Neuronal stem cell (in vitro differentiated cells): Measurements from ENCODE around the gene NEUROG1.
"Not testable (repeated sequence)": the region's sequence is repeated elsewhere in the genome, so short reads cannot be mapped to it uniquely, and the experiment has no call there.

Experiments used
- DNase-seq: peaks from one replicate; pipeline ENCODE4 v3.0.0-alpha.2; 2013; ENCODE audit warnings: low spot score
- H2AFZ ChIP-seq: one replicate; pipeline ENCODE4 v1.6.1; 2013; ENCODE audit warnings: mild to moderate bottlenecking, low read length, inconsistent platforms
- H2AK5ac ChIP-seq: 2 replicates; pipeline ENCODE4 v1.6.1; 2013; ENCODE audit warnings: low read depth, mild to moderate bottlenecking, inconsistent platforms, low read length, moderate library complexity, mixed read lengths
- H2BK120ac ChIP-seq: 2 replicates; pipeline ENCODE4 v1.6.1; 2013; ENCODE audit warnings: low read depth, mild to moderate bottlenecking, inconsistent platforms, low read length, moderate library complexity, mixed read lengths
- H2BK12ac ChIP-seq: one replicate; pipeline ENCODE4 v1.6.1; 2013; ENCODE audit warnings: low read length, inconsistent platforms
- H2BK15ac ChIP-seq: 2 replicates; pipeline ENCODE4 v1.6.1; 2013; ENCODE audit warnings: mild to moderate bottlenecking, low read length, inconsistent platforms, mixed read lengths
- H2BK5ac ChIP-seq: one replicate; pipeline ENCODE4 v1.6.1; 2013; ENCODE audit warnings: inconsistent platforms, mild to moderate bottlenecking, low read length, moderate library complexity
- H3K14ac ChIP-seq: one replicate; pipeline ENCODE4 v1.6.1; 2013; ENCODE audit warnings: low read length, inconsistent platforms
- H3K18ac ChIP-seq: 2 replicates; pipeline ENCODE4 v1.6.1; 2013; ENCODE audit warnings: low read length, inconsistent platforms
- H3K23ac ChIP-seq: 2 replicates; pipeline ENCODE4 v1.6.1; 2013; ENCODE audit warnings: low read depth, mild to moderate bottlenecking, mixed read lengths, low read length, inconsistent platforms; ENCODE audit not compliant: poor library complexity
- H3K27ac ChIP-seq: replicated peaks from 3 replicates; pipeline ENCODE4 v1.5.1; 2013; ENCODE audit warnings: low read length, inconsistent platforms
- H3K27me3 ChIP-seq, 3 experiments: 2 replicates each; pipeline ENCODE4 v1.6.1; 2013; ENCODE audit warnings: low read length in 3 of 3, mild to moderate bottlenecking in 2 of 3, inconsistent platforms in 1 of 3, low read depth in 1 of 3, mixed read lengths in 1 of 3, moderate library complexity in 1 of 3; ENCODE audit not compliant: control insufficient read depth in 3 of 3, insufficient read depth in 3 of 3
- H3K36me3 ChIP-seq, 2 donors: replicated peaks in 1 of 2; 2 replicates each; pipeline ENCODE4 v1.6.1; 2013; ENCODE audit warnings: low read length in 2 of 2; ENCODE audit not compliant: control insufficient read depth in 2 of 2, insufficient read depth in 2 of 2
- H3K4ac ChIP-seq: 2 replicates; pipeline ENCODE4 v1.6.1; 2013; ENCODE audit warnings: inconsistent platforms, mild to moderate bottlenecking, low read length, moderate library complexity
- H3K4me1 ChIP-seq, 2 donors: 1 replicate in 1 of 2; 2 replicates in 1 of 2; pipeline ENCODE4 v1.6.1; 2013; ENCODE audit warnings: low read length in 2 of 2, low read depth in 1 of 2; ENCODE audit not compliant: control insufficient read depth in 2 of 2, insufficient read depth in 1 of 2
- H3K4me2 ChIP-seq: one replicate; pipeline ENCODE4 v1.6.1; 2013; ENCODE audit warnings: mild to moderate bottlenecking, low read length, inconsistent platforms; ENCODE audit not compliant: insufficient read depth, poor library complexity, severe bottlenecking
- H3K4me3 ChIP-seq, 2 donors: 2 replicates each; pipeline ENCODE4 v1.5.1; 2013; ENCODE audit warnings: low read length in 2 of 2, mild to moderate bottlenecking in 2 of 2, inconsistent platforms in 1 of 2, moderate library complexity in 1 of 2
- H3K79me1 ChIP-seq: one replicate; pipeline ENCODE4 v1.6.1; 2013; ENCODE audit warnings: low read depth, mild to moderate bottlenecking, inconsistent platforms, low read length, moderate library complexity
- H3K9ac ChIP-seq: one replicate; pipeline ENCODE4 v1.6.1; 2013; ENCODE audit warnings: mild to moderate bottlenecking, low read depth, low read length, inconsistent platforms; ENCODE audit not compliant: poor library complexity
- H3K9me3 ChIP-seq, 2 donors: replicated peaks in 1 of 2; 2 replicates each; pipeline versions ENCODE3 to v1.6.1; 2013; ENCODE audit warnings: low read length in 2 of 2, mild to moderate bottlenecking in 2 of 2, inconsistent platforms in 1 of 2, low read depth in 1 of 2, mixed read lengths in 1 of 2, moderate library complexity in 1 of 2; ENCODE audit not compliant: control insufficient read depth in 2 of 2, insufficient read depth in 1 of 2
- H4K8ac ChIP-seq: one replicate; pipeline ENCODE4 v1.6.1; 2013; ENCODE audit warnings: low read depth, mild to moderate bottlenecking, inconsistent platforms, low read length, moderate library complexity
- H4K91ac ChIP-seq: one replicate; pipeline ENCODE4 v1.6.1; 2013; ENCODE audit warnings: low read length, low read depth, mild to moderate bottlenecking, inconsistent platforms; ENCODE audit not compliant: poor library complexity
- WGBS, 2 donors: extraction: QIAGEN DNeasy Blood & Tissue Kit; methylation state at CpG; one replicate each; pipeline ENCODE4 v1.1.7; 2013; ENCODE audit warnings: missing lambda C conversion rate in 2 of 2, mixed read lengths in 1 of 2; ENCODE audit not compliant: insufficient read length in 2 of 2, insufficient replicate concordance in 1 of 2; ENCODE audit errors: extremely low coverage in 2 of 2; 5-methylcytosine and 5-hydroxymethylcytosine counted together

Gene NEUROG1

DNA sequence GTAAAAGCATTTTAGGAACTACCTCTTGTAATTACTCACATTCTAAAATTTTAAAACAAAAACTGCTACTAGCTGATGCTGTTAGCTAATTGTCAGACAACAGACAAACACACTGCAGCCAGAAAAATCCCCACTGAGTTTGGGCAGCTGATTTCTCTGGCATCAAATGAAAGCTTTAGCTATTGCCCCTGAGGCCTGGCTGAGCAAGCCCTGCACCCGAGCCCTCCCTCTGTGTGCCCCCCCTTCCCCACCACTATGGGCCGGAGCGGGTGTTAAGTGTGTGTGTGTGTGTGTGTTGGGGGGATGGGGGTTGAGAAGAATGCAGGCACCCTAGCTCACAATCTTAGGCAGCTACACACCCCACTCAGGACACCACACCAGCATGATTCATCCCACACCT, 2.4 kb downstream of the NEUROG1 start:
- Histone ChIP-seq H4K8ac (no peak overlapping the region), H2BK5ac (no peak overlapping the region), H3K27me3 (peaks cover 26 to 85% (median 72%) of the 10 kb centered on the region in 3 experiments), H3K14ac (no peak overlapping the region), H3K79me1 (no peaks in the 10 kb centered on the region), H4K91ac (no peak overlapping the region), H2BK15ac (no peak overlapping the region), H3K4me2 (no peak overlapping the region), H2BK12ac (no peak overlapping the region), H3K27ac (no peak overlapping the region), H3K18ac (no peak overlapping the region), H2BK120ac (no peak overlapping the region), H2AK5ac (no peak overlapping the region), H3K4me3 (no peak overlapping the region), H3K23ac (no peak overlapping the region), H3K36me3 (no peaks in the 10 kb centered on the region), H3K4ac (no peak overlapping the region), H3K9ac (no peak overlapping the region), H3K9me3 (peaks cover 0 to 14% of the 10 kb centered on the region in 2 donors), H2AFZ (no peak overlapping the region), H3K4me1 (peaks cover 7 to 10% of the 10 kb centered on the region in 2 donors)
- DNase-seq, result no peak
- WGBS, 2 donors, result no CpG with 5 or more reads among the region's 3 CpGs

DNA sequence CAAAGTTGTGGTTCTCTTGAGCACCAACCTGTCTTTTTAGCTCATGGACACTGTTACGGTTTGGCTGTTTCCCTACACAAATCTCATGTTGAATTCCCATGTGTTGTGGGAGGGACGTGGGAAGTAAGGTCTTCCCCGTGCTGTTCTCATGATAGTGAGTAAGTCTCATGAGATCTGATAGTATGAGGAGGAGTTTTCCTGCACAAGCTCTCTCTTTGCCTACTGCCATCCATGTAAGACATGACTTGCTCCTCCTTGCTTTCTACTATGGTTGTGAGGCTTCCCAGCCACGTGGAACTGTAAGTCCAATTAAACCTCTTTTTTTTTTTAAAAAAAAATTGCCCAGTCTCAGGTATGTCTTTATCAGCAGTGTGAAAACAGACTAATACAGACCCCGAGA, 6.2 kb downstream of the NEUROG1 start:
- not testable (repeated sequence) for H2BK12ac ChIP-seq, H2AFZ ChIP-seq, H3K36me3 ChIP-seq, H2BK120ac ChIP-seq, H3K4ac ChIP-seq, H3K9ac ChIP-seq, H3K4me3 ChIP-seq, H3K18ac ChIP-seq, H4K8ac ChIP-seq, H4K91ac ChIP-seq, H3K4me1 ChIP-seq, H3K14ac ChIP-seq, H3K23ac ChIP-seq, H3K79me1 ChIP-seq, H2AK5ac ChIP-seq, H3K9me3 ChIP-seq, DNase-seq, H3K27ac ChIP-seq, H2BK15ac ChIP-seq, H2BK5ac ChIP-seq, H3K4me2 ChIP-seq
- peaks cover 2 to 50% (median 38%) of the 10 kb centered on the region in 3 experiments for H3K27me3 ChIP-seq
- WGBS, 2 donors, result no CpG with 5 or more reads among the region's 5 CpGs

DNA sequence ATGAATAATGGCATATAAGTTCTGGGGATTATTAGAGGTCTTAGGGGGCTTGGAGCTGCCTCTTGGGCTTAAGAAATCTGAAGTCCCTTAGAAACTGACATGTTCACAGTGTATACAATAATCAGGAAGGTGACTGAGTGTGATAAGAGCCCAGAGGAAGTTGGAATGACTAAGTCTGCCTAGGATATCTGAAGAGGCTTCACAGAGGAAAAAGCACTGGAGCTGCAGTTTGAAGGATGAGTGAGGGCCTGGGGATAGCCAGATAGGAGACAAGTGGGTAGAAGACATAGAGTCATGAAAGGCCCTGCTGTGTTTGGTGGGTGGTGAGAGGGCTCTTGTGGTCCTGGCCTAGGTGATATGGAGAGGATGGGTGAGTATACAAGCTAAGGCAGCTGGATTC, 8.8 kb downstream of the NEUROG1 start:
- H2BK120ac ChIP-seq, result no peak overlapping the region
- no peak overlapping the region for H2BK15ac ChIP-seq
- H2BK5ac ChIP-seq, result no peak overlapping the region
- H2AK5ac ChIP-seq, result no peak overlapping the region
- H3K4me3 ChIP-seq, result no peak overlapping the region
- peaks cover 0 to 2% of the 10 kb centered on the region in 2 donors for H3K9me3 ChIP-seq
- no peak overlapping the region for H3K18ac ChIP-seq
- H3K4me1 ChIP-seq, result no peaks in the 10 kb centered on the region
- no peak overlapping the region for H2AFZ ChIP-seq
- no peak overlapping the region for H4K8ac ChIP-seq
- no peak overlapping the region for H3K14ac ChIP-seq
- H2BK12ac ChIP-seq, result no peak overlapping the region
- H3K4ac ChIP-seq, result no peak overlapping the region
- peaks cover under 1 to 24% (median 13%) of the 10 kb centered on the region in 3 experiments for H3K27me3 ChIP-seq
- no peak overlapping the region for H3K4me2 ChIP-seq
- no peak overlapping the region for H3K9ac ChIP-seq
- H3K36me3 ChIP-seq, result no peaks in the 10 kb centered on the region
- no peak overlapping the region for H3K23ac ChIP-seq
- no peak overlapping the region for H3K27ac ChIP-seq
- no peak overlapping the region for H4K91ac ChIP-seq
- no peak for DNase-seq
- no peaks in the 10 kb centered on the region for H3K79me1 ChIP-seq

DNA sequence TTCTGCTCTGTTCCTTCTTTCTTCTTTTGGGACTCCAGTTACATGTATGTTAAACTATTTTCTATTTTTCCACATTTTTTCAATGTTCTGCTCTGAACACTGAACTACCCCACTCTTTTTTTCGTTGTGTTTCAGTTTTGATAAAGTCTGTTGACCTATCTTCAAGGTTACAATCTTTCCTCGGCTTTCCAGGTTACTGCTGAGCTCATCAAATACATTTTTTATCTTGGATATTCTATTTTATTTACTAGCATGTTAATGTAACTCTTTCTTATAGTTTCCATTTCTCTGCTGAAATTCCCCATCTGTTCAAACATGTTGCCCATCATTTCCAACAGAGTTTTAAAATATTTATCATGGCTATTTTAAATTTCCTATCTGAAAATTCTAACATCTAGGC, 13.8 kb downstream of the NEUROG1 start:
- no peak overlapping the region for H2BK5ac ChIP-seq
- H3K4me2 ChIP-seq, result no peak overlapping the region
- DNase-seq, result no peak
- no CpG with 5 or more reads among the region's 2 CpGs for WGBS, 2 donors
- no peak overlapping the region for H3K9ac ChIP-seq
- peaks cover 0 to 3% (median under 1%) of the 10 kb centered on the region in 3 experiments for H3K27me3 ChIP-seq
- no peak overlapping the region for H4K8ac ChIP-seq
- no peak overlapping the region for H2BK12ac ChIP-seq
- no peak overlapping the region for H3K4ac ChIP-seq
- no peak overlapping the region for H3K4me3 ChIP-seq
- H3K23ac ChIP-seq, result no peak overlapping the region
- H3K79me1 ChIP-seq, result no peaks in the 10 kb centered on the region
- H3K4me1 ChIP-seq, result no peaks in the 10 kb centered on the region
- no peak overlapping the region for H2AK5ac ChIP-seq
- H3K36me3 ChIP-seq, result no peaks in the 10 kb centered on the region
- no peak overlapping the region for H2BK120ac ChIP-seq
- H3K18ac ChIP-seq, result no peak overlapping the region
- no peak overlapping the region for H3K14ac ChIP-seq
- H2AFZ ChIP-seq, result no peak overlapping the region
- no peak overlapping the region for H3K27ac ChIP-seq
- H3K9me3 ChIP-seq, result peaks cover 0 to 2% of the 10 kb centered on the region in 2 donors
- no peak overlapping the region for H2BK15ac ChIP-seq
- H4K91ac ChIP-seq, result no peak overlapping the region
